GM18873 (cell line): Measurements from ENCODE around the gene CCT6A.
A peak's percentile ranks its signal among the peaks of the same experiment; 100 is the strongest.
"Not testable (repeated sequence)": the region's sequence is repeated elsewhere in the genome, so short reads cannot be mapped to it uniquely, and the experiment has no call there.

Experiments used
- ATAC-seq: cut with Tn5 transposase; IDR thresholded peaks from one replicate; pipeline ENCODE4 v1.9.1; 2021; ENCODE audit warnings: mild to moderate bottlenecking, moderate library complexity, moderate number of reproducible peaks; ENCODE audit not compliant: unreplicated experiment, low FRiP score

The CCT6A gene

DNA sequence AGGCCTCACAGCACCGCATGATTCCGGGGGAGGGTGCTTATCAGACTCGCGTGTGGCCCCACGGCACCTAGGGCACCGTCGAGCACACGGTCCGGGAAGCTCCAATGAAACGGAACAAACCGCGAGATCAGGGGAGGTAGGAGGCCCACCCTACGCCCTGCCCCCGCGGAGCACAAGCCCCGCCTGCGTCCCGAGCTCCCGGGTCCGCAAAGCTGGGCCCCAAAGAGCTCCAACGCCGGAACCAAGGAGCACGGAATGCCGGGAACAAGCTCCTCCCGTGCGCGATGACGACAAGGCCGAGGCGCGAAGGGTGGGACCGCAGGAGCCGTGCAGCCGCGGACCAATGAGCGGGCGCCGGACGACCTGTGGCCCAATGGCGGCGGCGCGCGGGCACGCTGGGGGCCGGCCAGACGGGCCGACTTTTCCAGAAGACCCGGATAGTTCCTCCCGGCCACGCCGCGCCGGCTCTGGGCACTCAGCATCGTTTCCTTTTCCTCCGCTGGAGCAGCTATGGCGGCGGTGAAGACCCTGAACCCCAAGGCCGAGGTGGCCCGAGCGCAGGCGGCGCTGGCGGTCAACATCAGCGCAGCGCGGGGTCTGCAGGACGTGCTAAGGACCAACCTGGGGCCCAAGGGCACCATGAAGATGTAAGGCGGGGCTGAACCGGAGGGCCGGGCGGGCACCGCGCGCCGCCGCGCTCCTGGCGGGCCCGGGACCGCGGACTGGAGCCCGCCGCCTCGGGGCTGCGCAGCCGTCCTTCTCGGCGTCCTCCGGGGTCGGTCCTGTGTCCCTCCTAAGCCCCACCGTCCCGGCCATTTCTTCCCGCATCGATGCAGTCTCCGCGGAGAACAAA, at the start of gene CCT6A, which contains the start of gene PSPH:
Gene CCT6A (plus strand): TSS at position 427 of the 853 bp plus-strand sequence. CDS start 84 bp downstream, at position 511.
Gene PSPH (minus strand): TSS at position 106 of the 853 bp plus-strand sequence. CDS start 30,232 bp downstream, outside the sequence.
- ATAC-seq = peak; percentile 93

DNA sequence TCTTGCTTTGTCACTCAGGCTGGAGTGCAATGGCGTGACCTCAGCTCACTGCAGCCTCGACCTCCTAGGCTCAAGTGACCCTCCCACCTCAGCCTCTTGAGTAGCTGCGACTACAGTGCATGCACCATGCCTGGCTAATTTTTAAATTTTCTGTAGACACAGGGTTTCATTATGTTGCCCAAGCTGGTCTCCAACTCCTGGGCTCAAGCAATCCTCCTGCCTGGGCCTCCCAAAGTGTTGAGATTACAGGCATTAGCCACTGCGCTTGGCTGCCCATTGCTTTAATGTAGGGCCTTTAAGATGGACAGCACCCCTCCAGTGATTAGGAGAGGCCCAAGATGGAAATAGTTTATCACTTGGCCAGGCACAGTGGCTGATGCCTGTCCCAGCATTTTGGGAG, 47.8 kb upstream of the CCT6A start:
- ATAC-seq = no peak

- no peak for ATAC-seq
Observed at GRCh38 chr7:56007167-56007652, 44.4 kb upstream of the CCT6A start.

DNA sequence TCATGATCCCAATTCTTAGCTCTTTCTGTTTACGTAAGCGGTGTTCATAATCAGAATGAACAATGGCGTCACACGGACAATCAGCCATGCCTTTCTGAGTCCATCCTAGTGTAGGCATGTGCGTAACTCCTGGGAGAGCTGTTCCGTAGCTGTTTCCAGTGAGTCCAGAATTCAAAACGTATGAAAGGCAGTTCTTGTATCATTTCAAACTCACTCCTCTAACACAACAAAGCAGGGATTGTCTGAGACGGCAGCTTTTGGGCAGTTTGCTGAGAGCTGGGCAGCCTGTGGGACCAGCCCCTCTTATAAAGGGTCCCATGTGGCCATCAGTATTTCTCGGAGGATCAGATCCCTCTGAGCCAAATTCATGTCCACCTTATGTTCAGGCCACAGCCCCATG, 43.7 kb upstream of the CCT6A start:
- no peak for ATAC-seq

GRCh38 chr7:56009695-56010094, 41.9 kb upstream of the CCT6A start:
- no peak for ATAC-seq

- not testable (repeated sequence) for ATAC-seq
Observed at GRCh38 chr7:56017015-56017414, 34.5 kb upstream of the CCT6A start.

GRCh38 chr7:56019501-56019900, 32.1 kb upstream of the CCT6A start:
- no peak for ATAC-seq

GRCh38 chr7:56023500-56023899, 28.1 kb upstream of the CCT6A start:
- ATAC-seq = no peak

DNA sequence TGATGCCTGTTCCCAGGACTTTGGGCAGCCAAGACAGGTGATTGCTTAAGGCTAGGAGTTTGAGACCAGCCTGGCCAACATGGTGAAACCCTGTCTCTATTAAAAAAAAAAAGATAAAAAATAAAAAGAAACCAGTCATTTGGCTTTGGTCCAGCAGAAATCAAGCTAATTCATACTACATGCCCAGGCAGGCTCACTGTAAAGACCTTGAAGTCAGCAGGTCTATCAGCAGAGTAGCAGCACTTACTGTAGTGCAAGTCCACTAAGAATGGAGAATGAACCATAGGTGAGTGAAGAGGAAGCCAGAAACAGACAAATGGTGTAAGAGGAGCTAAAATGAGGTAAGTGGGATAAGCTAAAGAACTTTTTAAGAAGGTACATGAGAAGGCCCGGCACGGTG, 25.0 kb upstream of the CCT6A start:
- no peak for ATAC-seq

GRCh38 chr7:56028942-56029630, 22.5 kb upstream of the CCT6A start:
- ATAC-seq = no peak

GRCh38 chr7:56030340-56030739, 21.2 kb upstream of the CCT6A start:
- ATAC-seq = no peak

GRCh38 chr7:56031556-56031955, 20.0 kb upstream of the CCT6A start:
- not testable (repeated sequence) for ATAC-seq

GRCh38 chr7:56032578-56032977, 19.0 kb upstream of the CCT6A start:
- not testable (repeated sequence) for ATAC-seq

DNA sequence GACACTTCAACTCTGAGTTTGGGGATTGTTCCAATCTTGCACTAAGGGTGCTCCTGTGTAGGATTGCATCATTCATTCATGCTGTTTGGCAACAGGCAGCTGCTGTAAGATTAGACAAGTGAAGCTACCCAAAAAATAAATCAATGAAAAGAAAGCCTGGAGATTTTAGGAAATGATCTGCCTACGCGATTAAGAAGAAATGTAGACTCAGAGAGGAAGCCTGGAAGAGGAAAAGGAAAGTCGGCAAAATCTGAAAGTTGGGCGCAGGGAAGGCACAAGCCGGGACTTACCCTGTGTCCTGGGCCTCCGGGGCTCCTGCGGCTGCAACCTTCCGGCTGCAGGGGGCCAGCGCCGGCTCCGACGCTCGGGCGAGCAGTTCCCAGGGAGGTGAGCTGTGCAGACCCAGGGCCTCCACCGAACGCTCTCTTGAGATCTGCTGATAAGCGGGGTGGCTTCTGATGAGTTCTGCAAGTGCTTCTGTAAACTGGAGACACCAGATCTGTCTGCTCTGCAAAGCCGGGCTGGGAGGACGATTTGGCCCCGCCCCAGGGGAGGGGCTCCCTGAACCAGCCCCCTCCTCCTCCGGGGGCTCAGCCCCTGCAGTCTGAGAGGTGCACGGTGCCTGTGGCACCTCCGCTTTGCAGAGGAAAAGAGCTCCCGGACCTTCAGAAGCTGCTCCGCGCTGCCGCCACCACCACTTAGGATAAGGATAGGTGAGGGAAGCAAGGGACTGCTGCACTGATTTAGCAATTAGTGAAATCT, 17.7 kb upstream of the CCT6A start:
- peak; percentile 96 for ATAC-seq

GRCh38 chr7:56040730-56041129, 10.8 kb upstream of the CCT6A start:
- no peak for ATAC-seq

GRCh38 chr7:56045758-56046157, 5.8 kb upstream of the CCT6A start:
- ATAC-seq = not testable (repeated sequence)

- ATAC-seq = no peak
Observed at GRCh38 chr7:56046721-56047445, 4.7 kb upstream of the CCT6A start.

GRCh38 chr7:56047446-56048116, 4.0 kb upstream of the CCT6A start:
- not testable (repeated sequence) for ATAC-seq

DNA sequence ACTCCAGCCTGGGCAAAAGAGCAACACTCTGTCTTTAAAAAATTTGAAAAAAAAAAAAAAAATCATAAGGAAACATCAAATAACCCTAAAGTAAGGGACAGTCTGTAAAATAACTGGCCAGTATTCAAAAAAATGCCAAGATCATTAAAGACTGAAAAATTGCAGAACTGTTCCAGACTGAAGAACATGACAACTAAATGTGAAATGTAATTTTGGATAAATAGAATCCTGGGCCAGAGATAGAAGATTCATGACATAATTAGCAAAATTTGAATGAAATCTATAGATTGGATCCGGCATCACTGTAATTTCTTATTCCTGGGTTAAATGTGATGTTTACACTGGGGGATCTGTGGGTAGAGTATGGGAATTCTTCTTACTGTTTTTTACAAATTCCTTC, 3.3 kb upstream of the CCT6A start:
- ATAC-seq = no peak
